Measurements from ENCODE around the gene LILRB1.
"Not testable (repeated sequence)": the region's sequence is repeated elsewhere in the genome, so short reads cannot be mapped to it uniquely, and the experiment has no call there.

Gene LILRB1

DNA sequence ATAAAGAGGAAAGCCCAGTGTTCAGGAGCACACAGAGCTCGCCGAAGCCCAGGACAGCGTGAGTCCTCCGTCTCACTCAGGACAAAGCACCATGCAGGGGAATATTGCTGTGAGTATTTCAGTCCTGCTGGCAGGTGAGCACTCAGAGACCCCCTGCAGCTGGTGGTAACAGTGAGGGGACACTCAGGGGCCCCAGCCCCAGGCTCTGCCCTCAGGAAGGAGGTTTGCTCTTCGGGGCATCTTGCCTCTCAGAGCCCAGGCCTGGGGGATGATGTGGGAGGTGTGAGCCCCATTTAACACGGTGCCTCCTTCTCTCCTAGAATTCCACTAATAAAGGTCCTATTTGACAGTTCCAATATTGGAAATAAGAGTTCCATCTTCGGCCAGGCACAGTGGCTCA lies 22.1 kb upstream of the LILRB1 start:
- FAIRE-seq: no peak

DNA sequence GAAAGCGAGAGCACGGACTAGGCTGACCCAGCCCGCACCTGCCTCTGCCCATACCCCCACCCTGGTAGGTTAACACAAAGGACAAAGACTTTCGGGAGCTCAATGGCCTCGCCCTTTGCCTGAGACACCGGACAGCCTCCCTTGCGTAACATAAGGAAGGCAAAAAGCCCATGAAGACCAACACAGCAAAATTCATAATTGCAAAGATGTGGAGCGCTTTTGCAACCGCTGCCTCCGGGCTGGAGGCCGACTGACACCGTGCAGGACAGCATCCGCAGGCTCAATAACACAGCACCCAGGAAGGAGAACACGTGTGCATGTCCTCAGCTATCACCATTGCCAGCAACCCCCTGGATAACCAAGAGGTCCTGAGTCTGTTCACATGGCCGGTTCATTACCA lies 21.5 kb upstream of the LILRB1 start:
- no peak for DNase-seq (ENCODE audit: insufficient read length, low spot score)
- TF ChIP-seq POLR2AphosphoS5 (IDR thresholded peaks at IDR 0.05; ENCODE audit: low read depth, low read length): no peak
- TF ChIP-seq POLR2A (IDR thresholded peaks at IDR 0.05; ENCODE audit: low read depth, low read length): no peak
- TF ChIP-seq TAF1 (IDR thresholded peaks at IDR 0.05; ENCODE audit: low read depth, low read length): no peak
- TF ChIP-seq SPI1 (IDR thresholded peaks at IDR 0.05; ENCODE audit: low read depth, low read length): no peak
- TF ChIP-seq PAX5 (IDR thresholded peaks at IDR 0.05; ENCODE audit: insufficient read depth, low read length, severe bottlenecking): no peak
- no peak for TF ChIP-seq POU2F2 (IDR thresholded peaks at IDR 0.05; ENCODE audit: low read depth, low read length)
- FAIRE-seq: no peak

More for the DNA sequence above, 22.1 kb upstream of the LILRB1 start:
- no peak for DNase-seq (ENCODE audit: insufficient read length, low spot score)
- no peak for TF ChIP-seq POLR2AphosphoS5 (IDR thresholded peaks at IDR 0.05; ENCODE audit: low read depth, low read length)
- TF ChIP-seq POLR2A (IDR thresholded peaks at IDR 0.05; ENCODE audit: low read depth, low read length): no peak
- TF ChIP-seq TAF1 (IDR thresholded peaks at IDR 0.05; ENCODE audit: low read depth, low read length): no peak
- TF ChIP-seq PAX5 (IDR thresholded peaks at IDR 0.05; ENCODE audit: insufficient read depth, low read length, severe bottlenecking): no peak
- TF ChIP-seq SPI1 (IDR thresholded peaks at IDR 0.05; ENCODE audit: low read depth, low read length): no peak
- no peak for TF ChIP-seq POU2F2 (IDR thresholded peaks at IDR 0.05; ENCODE audit: low read depth, low read length)

DNA sequence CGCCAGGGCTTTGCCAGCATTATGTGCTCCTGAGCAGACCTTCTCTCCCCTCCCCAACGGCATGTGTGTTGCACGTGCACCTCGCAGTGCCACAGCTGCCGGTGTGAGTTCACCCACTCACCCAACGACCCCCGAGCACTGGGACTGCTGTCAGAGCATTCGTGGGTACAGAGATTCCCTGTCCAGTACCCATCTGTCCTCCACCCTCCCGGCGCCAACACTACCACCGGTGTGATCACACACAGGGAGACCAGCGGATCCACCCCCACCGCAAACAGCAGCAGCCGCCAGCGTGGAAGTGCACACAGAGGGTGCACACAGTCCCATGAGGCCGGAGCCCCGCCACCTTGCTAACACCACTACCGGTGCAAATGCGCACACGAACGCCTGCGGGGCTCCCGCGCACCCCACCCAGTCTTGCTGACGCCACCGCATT lies 20.9 kb upstream of the LILRB1 start:
- DNase-seq (ENCODE audit: insufficient read length, low spot score) (no peak), FAIRE-seq (no peak)
- TF ChIP-seq POLR2A (IDR thresholded peaks at IDR 0.05; ENCODE audit: low read depth, low read length) (no peak), TAF1 (IDR thresholded peaks at IDR 0.05; ENCODE audit: low read depth, low read length) (no peak), PAX5 (IDR thresholded peaks at IDR 0.05; ENCODE audit: insufficient read depth, low read length, severe bottlenecking) (no peak), POLR2AphosphoS5 (IDR thresholded peaks at IDR 0.05; ENCODE audit: low read depth, low read length) (no peak), SPI1 (IDR thresholded peaks at IDR 0.05; ENCODE audit: low read depth, low read length) (no peak), POU2F2 (IDR thresholded peaks at IDR 0.05; ENCODE audit: low read depth, low read length) (no peak)

DNA sequence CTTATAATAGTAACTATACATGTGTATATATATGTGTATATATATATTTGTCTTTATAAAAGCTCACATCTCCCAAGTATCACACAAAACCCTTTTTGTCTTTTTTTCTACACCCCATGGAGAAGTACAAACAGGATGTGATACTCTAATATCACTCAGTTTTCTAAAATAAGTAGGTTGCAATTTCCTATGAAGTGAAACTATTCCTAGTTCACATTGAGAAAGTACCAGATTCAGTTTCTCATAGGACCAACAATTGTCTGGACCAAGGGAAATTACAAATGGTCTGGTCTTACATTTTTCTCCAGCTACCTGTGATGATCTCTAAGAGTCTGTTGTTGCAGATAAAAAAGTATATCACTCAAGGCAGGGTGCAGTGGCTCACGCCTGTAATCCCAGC lies 17.9 kb upstream of the LILRB1 start:
- DNase-seq (ENCODE audit: insufficient read length, low spot score): no peak
- no peak for FAIRE-seq
- TF ChIP-seq POU2F2 (IDR thresholded peaks at IDR 0.05; ENCODE audit: low read depth, low read length): no peak
- TF ChIP-seq POLR2AphosphoS5 (IDR thresholded peaks at IDR 0.05; ENCODE audit: low read depth, low read length): no peak
- no peak for TF ChIP-seq PAX5 (IDR thresholded peaks at IDR 0.05; ENCODE audit: insufficient read depth, low read length, severe bottlenecking)
- no peak for TF ChIP-seq TAF1 (IDR thresholded peaks at IDR 0.05; ENCODE audit: low read depth, low read length)
- TF ChIP-seq SPI1 (IDR thresholded peaks at IDR 0.05; ENCODE audit: low read depth, low read length): 0 out of 2 replicates have a peak, but pooled peaks have one; percentile 36
- no peak for TF ChIP-seq POLR2A (IDR thresholded peaks at IDR 0.05; ENCODE audit: low read depth, low read length)

DNA sequence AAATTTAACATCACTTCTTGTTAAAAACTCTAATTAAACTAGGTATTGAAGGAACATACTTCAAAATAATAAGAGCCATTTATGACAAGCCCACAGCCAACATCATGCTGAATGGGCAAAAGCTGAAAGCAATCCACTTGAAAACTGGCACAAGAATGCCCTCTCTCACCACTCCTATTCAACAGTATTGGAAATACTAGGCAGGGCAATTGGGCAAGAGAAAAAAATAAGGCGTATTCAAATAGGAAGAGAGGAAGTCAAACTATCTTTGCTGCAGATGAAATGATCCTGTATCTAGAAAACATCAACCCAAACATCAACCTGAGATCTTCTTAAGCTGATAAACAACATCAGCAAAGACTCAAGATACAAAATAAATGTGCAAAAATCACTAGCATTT lies 15.6 kb upstream of the LILRB1 start:
- DNase-seq (ENCODE audit: insufficient read length, low spot score) (no peak), FAIRE-seq (peak; percentile 87)
- no peak for TF ChIP-seq POLR2AphosphoS5 (IDR thresholded peaks at IDR 0.05; ENCODE audit: low read depth, low read length)
- no peak for TF ChIP-seq POLR2A (IDR thresholded peaks at IDR 0.05; ENCODE audit: low read depth, low read length)
- no peak for TF ChIP-seq PAX5 (IDR thresholded peaks at IDR 0.05; ENCODE audit: insufficient read depth, low read length, severe bottlenecking)
- TF ChIP-seq POU2F2 (IDR thresholded peaks at IDR 0.05; ENCODE audit: low read depth, low read length): no peak
- no peak for TF ChIP-seq TAF1 (IDR thresholded peaks at IDR 0.05; ENCODE audit: low read depth, low read length)
- TF ChIP-seq SPI1 (IDR thresholded peaks at IDR 0.05; ENCODE audit: low read depth, low read length): no peak

DNA sequence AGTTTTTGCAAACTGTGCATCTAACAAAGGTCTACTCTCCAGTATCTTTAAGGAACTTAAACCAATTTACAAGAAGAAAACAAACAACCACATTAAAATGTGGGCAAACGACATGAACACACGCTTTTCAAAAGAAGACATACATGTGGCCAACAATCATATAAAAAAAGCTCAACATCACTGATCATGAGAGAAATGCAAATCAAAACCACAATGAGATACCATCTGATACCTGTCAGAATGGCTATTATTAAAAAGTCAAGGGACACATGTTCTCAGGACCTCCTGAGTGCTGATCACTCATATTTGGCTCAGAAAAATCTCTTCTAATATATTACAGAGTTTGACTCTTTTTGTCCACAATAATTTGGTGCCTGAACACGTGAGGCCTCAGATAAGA lies 14.2 kb upstream of the LILRB1 start:
- no peak for TF ChIP-seq POU2F2 (IDR thresholded peaks at IDR 0.05; ENCODE audit: low read depth, low read length)
- FAIRE-seq (peak; percentile 80), DNase-seq (ENCODE audit: insufficient read length, low spot score) (no peak)

DNA sequence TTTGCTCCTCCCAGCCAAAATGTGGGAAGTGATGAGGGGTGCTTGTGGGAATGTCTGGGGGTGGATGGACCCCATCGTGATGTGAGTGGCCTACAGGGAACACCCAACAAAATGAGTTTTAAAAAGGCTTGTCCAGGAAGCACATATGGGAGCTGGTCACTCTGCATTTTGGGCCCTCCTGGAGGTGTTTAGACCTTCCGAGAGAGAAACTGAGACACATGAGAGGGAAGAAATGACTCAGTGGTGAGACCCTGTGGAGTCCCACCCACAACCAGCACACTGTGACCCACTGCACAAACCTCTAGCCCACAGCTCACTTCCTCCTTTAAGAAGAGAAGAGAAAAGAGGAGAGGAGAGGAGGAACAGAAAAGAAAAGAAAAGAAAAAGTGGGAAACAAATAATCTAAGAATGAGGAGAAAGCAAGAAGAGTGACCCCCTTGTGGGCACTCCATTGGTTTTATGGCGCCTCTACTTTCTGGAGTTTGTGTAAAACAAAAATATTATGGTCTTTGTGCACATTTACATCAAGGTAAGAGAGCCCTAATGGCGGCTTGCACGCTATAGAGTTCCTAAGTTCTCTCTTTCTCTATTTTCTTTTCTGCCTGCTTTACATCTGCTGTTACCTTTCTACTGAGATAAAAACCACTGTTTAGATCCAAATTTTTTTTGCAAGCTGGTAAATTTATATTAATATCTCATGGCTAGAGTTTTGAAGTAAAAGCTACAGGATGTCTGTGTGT lies 13.3 kb upstream of the LILRB1 start:
- no peak for DNase-seq (ENCODE audit: insufficient read length, low spot score)
- FAIRE-seq: peak; percentile 95
- TF ChIP-seq TAF1 (IDR thresholded peaks at IDR 0.05; ENCODE audit: low read depth, low read length) (peak; percentile 65), SPI1 (IDR thresholded peaks at IDR 0.05; ENCODE audit: low read depth, low read length) (peak; percentile 95), POLR2AphosphoS5 (IDR thresholded peaks at IDR 0.05; ENCODE audit: low read depth, low read length) (peak; percentile 83), POLR2A (IDR thresholded peaks at IDR 0.05; ENCODE audit: low read depth, low read length) (peak; percentile 80), POU2F2 (IDR thresholded peaks at IDR 0.05; ENCODE audit: low read depth, low read length) (peak; percentile 83; the same call in 1 of the 2 replicates), PAX5 (IDR thresholded peaks at IDR 0.05; ENCODE audit: insufficient read depth, low read length, severe bottlenecking) (peak; percentile 72)

DNA sequence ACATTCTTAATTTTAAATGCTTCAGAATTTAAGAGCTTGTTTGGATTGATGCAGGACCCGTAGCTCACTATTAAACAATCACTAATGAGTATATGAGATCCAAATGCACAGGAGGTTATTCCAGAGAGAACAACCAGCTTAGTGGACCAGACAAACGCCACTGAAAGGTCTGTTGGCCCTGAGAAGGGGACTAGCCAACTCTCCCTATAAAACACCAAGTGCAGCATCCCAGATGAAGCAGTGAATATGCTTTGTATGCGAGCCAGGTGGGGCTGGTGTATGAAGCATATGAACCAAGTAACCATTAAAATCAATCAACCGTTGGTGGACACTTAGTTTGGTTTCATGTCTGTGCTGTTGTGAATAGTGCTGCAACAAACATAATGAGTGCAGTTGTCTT lies 9.8 kb upstream of the LILRB1 start:
- no peak for TF ChIP-seq POLR2A (IDR thresholded peaks at IDR 0.05; ENCODE audit: low read depth, low read length)
- no peak for TF ChIP-seq POLR2AphosphoS5 (IDR thresholded peaks at IDR 0.05; ENCODE audit: low read depth, low read length)
- TF ChIP-seq SPI1 (IDR thresholded peaks at IDR 0.05; ENCODE audit: low read depth, low read length): no peak
- no peak for TF ChIP-seq PAX5 (IDR thresholded peaks at IDR 0.05; ENCODE audit: insufficient read depth, low read length, severe bottlenecking)
- TF ChIP-seq POU2F2 (IDR thresholded peaks at IDR 0.05; ENCODE audit: low read depth, low read length): no peak
- no peak for TF ChIP-seq TAF1 (IDR thresholded peaks at IDR 0.05; ENCODE audit: low read depth, low read length)
- FAIRE-seq (peak; percentile 87), DNase-seq (ENCODE audit: insufficient read length, low spot score) (no peak)

DNA sequence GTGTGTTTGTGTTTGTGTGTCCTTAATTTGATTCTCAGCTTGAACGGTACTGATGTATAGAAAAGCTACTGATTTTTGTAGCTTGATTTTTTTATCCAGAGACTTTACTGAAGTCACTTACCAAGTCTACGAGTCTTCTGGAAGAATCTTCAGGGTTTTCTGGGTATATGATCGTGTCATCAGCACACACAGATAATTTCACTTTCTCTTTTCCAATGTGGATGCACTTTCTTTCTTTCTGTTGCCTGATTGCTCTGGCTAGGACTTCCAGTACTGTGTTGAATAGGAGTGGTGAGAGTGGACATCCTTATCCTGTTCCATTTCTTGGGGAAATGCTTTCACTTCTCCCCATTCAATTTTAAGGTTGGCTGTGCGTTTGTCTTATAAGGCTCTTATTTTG lies 7.9 kb upstream of the LILRB1 start:
- DNase-seq (ENCODE audit: insufficient read length, low spot score): no peak
- TF ChIP-seq TAF1 (IDR thresholded peaks at IDR 0.05; ENCODE audit: low read depth, low read length) (no peak), POLR2A (IDR thresholded peaks at IDR 0.05; ENCODE audit: low read depth, low read length) (no peak), POLR2AphosphoS5 (IDR thresholded peaks at IDR 0.05; ENCODE audit: low read depth, low read length) (no peak), POU2F2 (IDR thresholded peaks at IDR 0.05; ENCODE audit: low read depth, low read length) (no peak), PAX5 (IDR thresholded peaks at IDR 0.05; ENCODE audit: insufficient read depth, low read length, severe bottlenecking) (no peak), SPI1 (IDR thresholded peaks at IDR 0.05; ENCODE audit: low read depth, low read length) (no peak; the same call in 1 of the 2 replicates)
- no peak for FAIRE-seq

DNA sequence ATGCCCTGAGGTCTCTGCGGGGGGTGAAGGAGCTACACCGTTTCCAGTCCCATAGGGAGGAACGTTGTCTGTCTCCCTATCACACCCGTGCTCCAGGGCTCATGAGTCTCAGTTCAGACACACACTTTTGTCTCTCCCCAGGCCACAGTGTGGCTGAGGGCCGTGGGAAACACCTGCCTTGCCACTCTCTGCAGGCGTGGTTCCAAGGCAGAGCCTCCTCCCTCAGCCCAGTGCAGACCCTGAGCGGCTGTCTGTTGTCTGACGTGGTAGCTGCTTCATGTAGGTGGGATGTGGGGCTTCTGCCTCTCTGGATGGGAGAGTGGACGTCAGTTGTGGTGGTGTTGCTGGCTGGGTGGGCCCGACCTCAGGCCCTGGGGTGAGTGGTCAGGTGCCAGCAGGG lies 6.0 kb upstream of the LILRB1 start:
- not testable (repeated sequence) for DNase-seq (ENCODE audit: insufficient read length, low spot score)
- FAIRE-seq: peak; percentile 40

DNA sequence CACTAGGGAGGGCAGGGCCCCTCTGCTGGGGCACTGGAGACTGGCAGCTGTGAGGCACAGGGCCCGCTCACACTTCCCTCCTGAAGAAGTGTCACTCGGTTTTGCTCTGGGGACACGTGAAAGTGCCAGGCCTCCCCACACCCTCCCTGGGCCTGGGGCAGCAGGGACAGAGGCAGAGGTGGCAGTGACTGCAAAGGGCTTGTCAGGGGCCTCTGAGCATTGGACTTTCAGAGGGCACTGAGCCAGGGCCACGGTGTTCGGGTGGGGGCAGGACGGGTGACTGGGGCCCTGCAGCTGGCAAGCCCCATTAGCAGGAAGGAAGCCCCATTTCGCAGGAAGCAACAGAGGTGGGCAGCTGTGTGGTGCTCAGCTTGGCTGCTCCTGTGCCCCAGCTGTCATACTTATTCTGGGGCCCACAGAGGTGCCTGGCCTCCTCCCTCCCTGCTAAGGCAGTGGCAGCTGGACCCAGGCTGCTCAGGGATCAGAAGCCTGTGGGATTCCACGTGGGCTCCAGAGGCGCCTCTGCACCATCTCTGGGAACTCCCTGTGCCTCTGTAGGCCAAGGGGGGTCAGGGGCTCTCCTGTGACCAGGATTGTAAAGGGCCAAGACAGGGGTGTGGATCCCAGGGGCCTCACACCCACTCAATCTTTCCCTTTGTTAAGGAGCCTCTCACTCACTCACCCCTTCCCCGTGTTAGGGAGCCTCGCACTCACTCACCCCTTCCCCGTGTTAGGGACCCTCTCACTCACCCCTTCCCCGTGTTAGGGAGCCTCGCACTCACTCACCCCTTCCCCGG lies 5.2 kb upstream of the LILRB1 start:
- FAIRE-seq: peak; percentile 88
- not testable (repeated sequence) for DNase-seq (ENCODE audit: insufficient read length, low spot score)
